Loucy (cell line): ENCODE measurements around the gene NDUFA3.

ENCODE experiments used
- H2AFZ ChIP-seq: fragments of 200-600 bp; sonication (generic); 2 replicates; pipeline ENCODE4 v1.6.0; 2016; ENCODE audit warnings: antibody characterized with exemption, mild to moderate bottlenecking, low read length, moderate library complexity
- H3F3A ChIP-seq: fragments of 200-600 bp; 2 replicates; pipeline ENCODE4 v1.6.0; 2016; ENCODE audit warnings: antibody characterized with exemption, low read depth, mild to moderate bottlenecking
- H3K27me3 ChIP-seq: fragments of 200-600 bp; sonication (generic); 2 replicates; pipeline ENCODE4 v1.6.1; 2014; ENCODE audit warnings: low read length, mild to moderate bottlenecking; ENCODE audit not compliant: insufficient read depth, poor library complexity, severe bottlenecking
- H3K36me3 ChIP-seq: fragments of 200-600 bp; sonication (generic); 2 replicates; pipeline ENCODE4 v1.6.1; 2016; ENCODE audit warnings: low read length; ENCODE audit not compliant: insufficient read depth
- H3K4me1 ChIP-seq: fragments of 200-600 bp; sonication (generic); 2 replicates; pipeline ENCODE4 v1.5.1; 2014; ENCODE audit warnings: low read length, mild to moderate bottlenecking; ENCODE audit not compliant: insufficient read depth, poor library complexity, severe bottlenecking
- H3K4me2 ChIP-seq: fragments of 200-600 bp; sonication (generic); 2 replicates; pipeline ENCODE4 v1.6.0; 2014; ENCODE audit warnings: antibody characterized with exemption, low read length, low read depth, mild to moderate bottlenecking; ENCODE audit not compliant: poor library complexity, severe bottlenecking
- H3K4me3 ChIP-seq: fragments of 200-600 bp; sonication (generic); 2 replicates; pipeline ENCODE4 v1.5.1; 2014; ENCODE audit warnings: low read length, mild to moderate bottlenecking, mixed read lengths; ENCODE audit not compliant: poor library complexity, severe bottlenecking
- H3K79me2 ChIP-seq: fragments of 200-600 bp; sonication (generic); 2 replicates; pipeline ENCODE4 v1.6.1; 2014; ENCODE audit warnings: low read length; ENCODE audit not compliant: insufficient read depth
- H3K9ac ChIP-seq: fragments of 200-600 bp; sonication (generic); 2 replicates; pipeline ENCODE4 v1.6.0; 2014; ENCODE audit warnings: mild to moderate bottlenecking, low read depth, low read length, moderate library complexity; ENCODE audit not compliant: poor library complexity, severe bottlenecking
- H3K9me2 ChIP-seq: fragments of 200-600 bp; sonication (generic); replicated peaks from 2 replicates; pipeline ENCODE4 v1.6.1; 2016; ENCODE audit warnings: low read depth, low read length, mixed read lengths
- H3K9me3 ChIP-seq: fragments of 200-600 bp; sonication (generic); 2 replicates; pipeline ENCODE4 v1.6.1; 2014; ENCODE audit warnings: mild to moderate bottlenecking, antibody characterized with exemption, low read length, low read depth; ENCODE audit not compliant: insufficient read depth
- H4K20me1 ChIP-seq: fragments of 200-600 bp; sonication (generic); 2 replicates; pipeline ENCODE4 v1.6.0; 2014; ENCODE audit warnings: antibody characterized with exemption, low read length, mild to moderate bottlenecking; ENCODE audit not compliant: insufficient read depth, poor library complexity, severe bottlenecking
- EZH2phosphoT487 ChIP-seq: fragments of 200-600 bp; IDR thresholded peaks from 2 replicates; pipeline ENCODE4 v1.6.1; 2018; ENCODE audit warnings: antibody characterized with exemption, mild to moderate bottlenecking, moderate library complexity, borderline replicate concordance
- TF ChIP-seq, protein P1 (sequence below): fragments of 200-600 bp; sonication (generic); conservative IDR thresholded peaks from 2 replicates; pipeline ENCODE4 v1.5.1; 2014; ENCODE audit warnings: mild to moderate bottlenecking, antibody characterized with exemption, low read length

NDUFA3 gene

GRCh38 chr19:54145541-54146158 is 43.0 kb downstream of the NDUFA3 start:
- Histone ChIP-seq H3K27me3 (no peaks in the 10 kb centered on the region), H3F3A (no peaks in the 10 kb centered on the region), H3K79me2 (peaks cover 22% of the 10 kb centered on the region), H3K9me3 (no peaks in the 10 kb centered on the region), H3K4me1 (peaks cover 8% of the 10 kb centered on the region), H3K36me3 (peaks cover 84% of the 10 kb centered on the region; the same call in 1 of the 2 replicates), H3K4me3 (no peak overlapping the region), H3K9me2 (no peaks in the 10 kb centered on the region), H3K4me2 (no peak overlapping the region), H2AFZ (no peak overlapping the region), H3K9ac (no peak overlapping the region), H4K20me1 (peaks cover 33% of the 10 kb centered on the region)
- TF ChIP-seq, protein P1, sequence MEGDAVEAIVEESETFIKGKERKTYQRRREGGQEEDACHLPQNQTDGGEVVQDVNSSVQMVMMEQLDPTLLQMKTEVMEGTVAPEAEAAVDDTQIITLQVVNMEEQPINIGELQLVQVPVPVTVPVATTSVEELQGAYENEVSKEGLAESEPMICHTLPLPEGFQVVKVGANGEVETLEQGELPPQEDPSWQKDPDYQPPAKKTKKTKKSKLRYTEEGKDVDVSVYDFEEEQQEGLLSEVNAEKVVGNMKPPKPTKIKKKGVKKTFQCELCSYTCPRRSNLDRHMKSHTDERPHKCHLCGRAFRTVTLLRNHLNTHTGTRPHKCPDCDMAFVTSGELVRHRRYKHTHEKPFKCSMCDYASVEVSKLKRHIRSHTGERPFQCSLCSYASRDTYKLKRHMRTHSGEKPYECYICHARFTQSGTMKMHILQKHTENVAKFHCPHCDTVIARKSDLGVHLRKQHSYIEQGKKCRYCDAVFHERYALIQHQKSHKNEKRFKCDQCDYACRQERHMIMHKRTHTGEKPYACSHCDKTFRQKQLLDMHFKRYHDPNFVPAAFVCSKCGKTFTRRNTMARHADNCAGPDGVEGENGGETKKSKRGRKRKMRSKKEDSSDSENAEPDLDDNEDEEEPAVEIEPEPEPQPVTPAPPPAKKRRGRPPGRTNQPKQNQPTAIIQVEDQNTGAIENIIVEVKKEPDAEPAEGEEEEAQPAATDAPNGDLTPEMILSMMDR, result no peak
- TF ChIP-seq EZH2phosphoT487, result no peak

DNA sequence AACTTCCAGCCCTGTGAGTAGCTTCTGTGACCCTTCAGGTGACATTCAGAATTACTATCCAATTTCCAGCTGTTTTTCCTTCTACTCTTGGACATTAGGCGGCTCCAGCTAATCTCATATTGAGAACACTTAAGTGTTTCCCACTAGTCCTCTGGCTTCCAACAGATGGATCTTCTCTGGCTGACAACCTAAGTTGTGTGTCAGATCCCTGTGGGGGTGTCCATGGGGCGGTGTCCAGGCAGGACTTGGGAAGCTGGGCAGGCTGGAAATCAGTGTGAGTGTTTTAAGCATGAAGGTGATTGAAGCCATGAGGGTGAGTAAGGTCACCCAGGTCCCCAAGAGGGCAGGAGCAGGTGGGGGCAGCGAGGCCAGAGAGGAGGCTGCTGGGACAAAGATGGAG is 45.0 kb downstream of the NDUFA3 start:
- Histone ChIP-seq H3K9me3 (no peaks in the 10 kb centered on the region), H3K36me3 (peaks cover 95% of the 10 kb centered on the region; the same call in 1 of the 2 replicates), H3K4me1 (no peaks in the 10 kb centered on the region), H4K20me1 (peaks cover 14% of the 10 kb centered on the region), H3K9ac (no peak overlapping the region), H3K4me2 (no peak overlapping the region), H3K27me3 (no peaks in the 10 kb centered on the region), H3K4me3 (no peak overlapping the region), H3F3A (no peaks in the 10 kb centered on the region), H3K79me2 (peaks cover 2% of the 10 kb centered on the region; the same call in 1 of the 2 replicates), H2AFZ (no peak overlapping the region), H3K9me2 (no peaks in the 10 kb centered on the region)
- no peak for TF ChIP-seq EZH2phosphoT487
- TF ChIP-seq, protein P1, result no peak

DNA sequence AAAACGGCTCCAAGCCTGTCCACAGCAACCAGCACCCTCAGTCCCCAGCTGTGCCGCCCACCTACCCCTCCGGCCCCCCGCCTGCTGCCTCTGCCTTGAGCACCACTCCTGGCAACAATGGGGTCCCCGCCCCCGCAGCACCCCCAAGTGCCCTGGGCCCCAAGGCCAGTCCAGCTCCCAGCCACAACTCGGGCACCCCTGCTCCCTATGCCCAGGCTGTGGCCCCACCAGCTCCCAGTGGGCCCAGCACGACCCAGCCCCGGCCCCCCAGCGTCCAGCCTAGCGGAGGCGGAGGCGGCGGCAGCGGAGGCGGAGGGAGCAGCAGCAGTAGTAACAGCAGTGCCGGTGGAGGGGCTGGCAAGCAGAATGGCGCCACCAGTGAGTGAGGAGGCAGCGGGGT is 45.5 kb downstream of the NDUFA3 start:
- TF ChIP-seq EZH2phosphoT487, result no peak
- TF ChIP-seq, protein P1, result no peak
- Histone ChIP-seq H2AFZ (no peak overlapping the region), H3K9me2 (no peaks in the 10 kb centered on the region), H3K9ac (no peak overlapping the region), H3K27me3 (no peaks in the 10 kb centered on the region), H3K79me2 (no peaks in the 10 kb centered on the region), H3K4me3 (no peak overlapping the region), H3K4me2 (no peak overlapping the region), H3F3A (no peaks in the 10 kb centered on the region), H3K9me3 (no peaks in the 10 kb centered on the region), H3K4me1 (no peaks in the 10 kb centered on the region), H4K20me1 (peaks cover 10% of the 10 kb centered on the region), H3K36me3 (peaks cover 95% of the 10 kb centered on the region; the same call in 1 of the 2 replicates)
